ENCODE results near the gene RUNX3.

Gene RUNX3

DNA sequence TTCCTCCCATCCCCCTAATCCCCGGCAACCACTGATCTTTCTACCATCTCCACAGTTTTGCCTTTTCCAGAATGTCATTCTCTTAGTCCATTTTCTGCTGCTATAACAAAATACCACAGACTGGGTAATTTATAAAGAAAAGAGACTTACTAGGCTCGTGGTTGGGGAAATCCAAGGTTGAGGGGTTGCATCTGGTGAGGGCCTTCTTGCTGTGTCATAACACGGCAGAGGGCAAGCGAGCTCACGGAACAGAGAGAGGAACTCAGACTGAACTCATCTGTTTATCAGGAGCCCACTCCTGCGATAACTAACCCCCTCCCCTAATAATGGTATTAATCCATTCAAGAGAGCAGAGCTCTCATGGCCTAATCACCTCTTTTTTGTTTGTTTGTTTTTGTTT lies 52.0 kb downstream of the RUNX3 start:
- no peak for DNase-seq

GRCh38 chr1:24875991-24876506 lies 54.0 kb downstream of the RUNX3 start:
- no peak for DNase-seq

GRCh38 chr1:24875257-24875656 lies 54.8 kb downstream of the RUNX3 start:
- DNase-seq: no peak

- DNase-seq: no peak
These were observed 55.4 kb downstream of the RUNX3 start for GRCh38 chr1:24874611-24875234.

DNA sequence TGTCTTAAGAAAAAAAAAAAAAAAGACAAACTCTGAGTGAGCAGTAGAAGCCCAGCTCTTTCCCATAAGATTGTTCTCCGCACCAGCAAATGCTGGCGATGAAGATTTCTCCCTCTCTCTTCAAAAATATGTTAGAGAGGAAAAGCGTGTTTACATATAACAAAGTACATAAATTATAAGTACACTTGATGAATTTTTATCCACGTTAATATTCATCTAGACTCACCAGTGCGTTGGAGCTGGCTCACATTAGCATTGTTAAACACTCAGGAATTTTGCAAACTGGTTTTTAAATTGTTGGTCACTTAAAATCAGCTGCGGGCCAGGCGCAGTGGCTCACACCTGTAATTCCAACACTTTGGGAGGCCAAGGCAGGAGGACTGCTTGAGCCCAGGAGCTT lies 56.0 kb downstream of the RUNX3 start:
- DNase-seq: no peak

- no peak for DNase-seq
These were observed 56.9 kb downstream of the RUNX3 start for GRCh38 chr1:24873148-24873547.

DNA sequence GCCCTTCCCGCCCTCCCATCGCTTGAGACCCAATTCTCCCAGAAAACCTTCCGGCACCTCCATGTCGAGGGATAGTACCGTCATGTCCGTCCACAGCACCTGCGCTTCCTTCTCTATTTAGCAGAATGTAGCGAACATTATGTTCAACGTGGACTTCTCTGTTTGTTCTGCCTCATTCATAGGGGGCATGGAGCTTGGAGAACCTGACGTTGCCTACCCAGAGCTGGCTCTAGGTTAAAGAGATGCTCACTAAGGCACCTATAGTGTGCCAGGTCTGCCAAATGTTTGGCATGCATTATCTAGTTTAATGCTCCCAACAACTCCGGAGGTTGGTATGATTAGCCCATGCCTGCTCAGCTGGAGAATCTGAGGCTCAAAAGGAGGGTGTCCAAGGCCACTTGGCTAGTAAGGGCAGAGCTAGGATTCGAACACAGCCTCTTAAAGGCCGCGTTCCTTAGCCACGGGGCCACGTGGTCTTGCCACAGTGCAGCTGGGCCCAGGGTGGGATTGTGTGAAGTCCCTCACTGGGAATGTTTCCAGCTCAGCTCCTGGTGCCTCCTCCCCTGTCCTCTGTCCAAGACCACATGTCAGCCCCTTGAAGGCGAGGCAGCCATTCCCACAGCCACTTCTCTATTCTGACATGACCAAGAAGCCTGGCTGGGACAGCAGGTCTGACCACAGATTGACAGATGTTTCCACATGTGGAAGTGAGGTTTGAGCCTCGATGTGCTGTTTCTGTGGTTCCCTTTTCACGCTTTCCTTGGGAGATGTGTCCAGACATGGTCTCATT lies 57.8 kb downstream of the RUNX3 start:
- no peak for DNase-seq

GRCh38 chr1:24871306-24871901 lies 58.7 kb downstream of the RUNX3 start:
- no peak for DNase-seq

DNA sequence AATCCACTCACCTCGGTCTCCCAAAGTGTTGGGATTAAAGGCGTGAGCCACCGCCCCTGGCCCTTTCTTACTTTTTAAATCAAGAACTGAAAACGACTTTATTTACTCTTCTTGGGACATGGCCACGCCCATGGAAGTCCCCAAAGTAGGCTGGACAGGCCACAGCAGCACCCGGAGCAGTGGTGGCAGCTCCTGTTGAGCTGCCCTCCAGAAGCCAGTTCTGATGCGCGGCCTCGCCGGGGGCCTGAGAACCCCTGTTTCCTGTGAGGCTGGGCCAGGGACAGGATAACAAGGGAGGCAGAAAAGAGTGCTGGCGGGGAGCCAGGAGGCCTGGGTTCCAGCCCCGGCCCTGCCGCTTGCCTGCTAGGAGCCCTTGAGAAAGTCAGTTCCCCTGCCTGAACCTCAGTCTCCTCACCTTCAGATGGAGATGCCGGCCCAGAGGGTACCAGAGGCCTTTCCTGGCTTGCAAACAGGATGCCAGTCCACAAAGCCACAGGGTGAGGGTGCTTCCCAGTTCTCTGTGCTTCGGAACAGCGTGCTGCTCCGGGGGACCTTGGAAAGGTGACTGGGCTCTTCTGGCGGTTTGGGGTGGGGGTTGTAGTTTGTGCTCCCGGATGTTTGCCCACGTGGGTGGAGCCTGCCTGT lies 59.4 kb downstream of the RUNX3 start:
- no peak for DNase-seq

- no peak for DNase-seq
These were observed 61.8 kb downstream of the RUNX3 start for GRCh38 chr1:24868016-24868875.

DNA sequence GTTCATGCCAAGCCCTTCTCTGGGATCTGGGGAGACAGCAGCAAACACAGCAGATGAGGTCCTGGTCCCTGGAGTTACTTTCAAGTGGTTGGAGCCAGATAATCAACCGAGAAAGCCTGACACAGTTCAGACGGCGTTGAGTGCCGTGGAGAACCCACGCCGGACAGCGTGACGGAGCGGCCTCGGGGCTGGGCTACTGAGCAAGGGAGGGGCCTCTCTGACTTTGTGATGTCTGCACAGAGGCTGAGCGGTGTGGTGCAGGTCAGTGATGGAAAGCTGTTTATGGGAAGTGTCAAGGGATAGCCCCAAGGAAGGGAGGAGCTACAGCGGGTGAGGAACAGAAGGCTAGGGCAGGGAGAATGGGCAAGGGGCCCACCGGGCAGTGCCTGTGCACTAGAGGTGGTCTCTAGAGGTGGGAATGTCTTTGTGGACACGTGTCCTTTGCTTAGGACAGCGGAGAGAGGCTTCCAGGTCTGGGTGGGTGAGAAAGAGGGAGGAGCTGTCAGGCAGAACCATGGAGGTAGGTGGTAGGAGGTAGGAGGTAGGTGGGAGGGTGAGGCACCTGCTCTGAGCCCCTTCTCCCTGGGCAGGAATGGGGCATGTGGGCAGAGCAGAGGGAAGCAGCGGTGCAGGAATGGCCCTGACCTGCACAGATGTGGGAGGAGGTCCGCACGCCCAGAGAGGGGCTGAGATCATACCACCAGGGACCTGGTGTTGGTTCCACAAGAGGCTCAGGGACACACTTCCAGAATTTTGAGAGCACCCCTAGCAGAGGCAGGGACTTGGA lies 62.8 kb downstream of the RUNX3 start:
- DNase-seq: no peak

DNA sequence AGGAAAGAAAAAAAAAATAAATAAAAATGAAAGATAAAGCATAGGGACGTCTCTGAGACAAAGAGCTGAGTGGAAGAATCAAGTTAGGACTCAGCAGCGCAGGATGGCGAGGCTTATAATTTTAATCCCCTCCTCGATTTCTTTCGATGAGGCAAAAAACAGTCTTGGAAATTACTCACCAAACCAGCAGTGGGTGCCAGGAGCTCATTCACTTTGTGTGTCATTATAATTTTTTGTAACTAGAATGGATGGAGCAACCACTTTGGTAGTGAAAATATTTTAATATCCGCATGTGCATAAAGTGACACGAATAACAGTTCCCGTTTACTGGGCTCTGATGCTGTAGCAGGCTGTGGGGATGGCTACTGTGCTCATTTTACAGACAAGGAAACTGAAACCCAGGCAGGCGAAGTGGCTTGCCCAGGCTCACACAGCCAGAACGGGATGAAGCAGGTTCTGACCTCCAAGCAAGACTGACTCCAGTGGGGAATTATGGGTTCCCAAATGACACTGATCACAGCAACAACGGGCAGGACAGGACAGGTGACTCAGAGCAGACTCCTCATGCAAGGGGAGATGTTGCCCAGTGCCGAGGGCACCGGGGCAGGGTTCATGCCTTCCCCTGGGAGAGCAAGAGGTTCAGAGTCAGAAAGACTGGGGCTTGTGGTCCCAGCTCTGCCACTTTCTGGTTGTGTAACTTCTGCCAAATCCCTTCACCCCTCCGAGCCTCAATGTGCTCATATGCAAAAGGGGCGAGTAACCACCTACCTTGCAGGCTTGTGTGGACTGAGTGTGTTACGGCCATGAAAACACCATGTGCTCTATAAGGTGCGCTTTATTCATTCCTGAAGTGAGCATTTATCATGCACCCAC lies 63.6 kb downstream of the RUNX3 start:
- no peak for DNase-seq

- DNase-seq: no peak
These were observed 64.5 kb downstream of the RUNX3 start for GRCh38 chr1:24865587-24865986.

DNA sequence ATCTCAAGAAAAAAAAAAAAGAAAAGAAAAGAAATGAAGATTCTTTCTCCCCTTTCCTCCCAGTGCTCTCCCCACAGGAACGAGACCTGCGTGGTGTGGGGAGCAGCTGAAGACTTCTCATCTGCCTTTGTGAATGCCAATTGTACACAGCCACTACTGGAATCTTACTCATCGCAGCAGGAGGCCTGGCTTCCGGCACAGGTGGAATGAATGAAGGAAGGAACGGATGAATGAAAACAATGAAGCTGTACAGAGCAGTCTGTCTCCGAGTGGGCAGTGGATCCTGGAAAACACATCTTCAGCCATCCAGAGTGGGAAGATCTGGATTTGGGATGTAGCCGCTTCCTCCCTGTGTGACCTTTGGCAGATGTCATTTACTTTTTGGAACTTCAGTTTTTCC lies 64.9 kb downstream of the RUNX3 start:
- no peak for DNase-seq

DNA sequence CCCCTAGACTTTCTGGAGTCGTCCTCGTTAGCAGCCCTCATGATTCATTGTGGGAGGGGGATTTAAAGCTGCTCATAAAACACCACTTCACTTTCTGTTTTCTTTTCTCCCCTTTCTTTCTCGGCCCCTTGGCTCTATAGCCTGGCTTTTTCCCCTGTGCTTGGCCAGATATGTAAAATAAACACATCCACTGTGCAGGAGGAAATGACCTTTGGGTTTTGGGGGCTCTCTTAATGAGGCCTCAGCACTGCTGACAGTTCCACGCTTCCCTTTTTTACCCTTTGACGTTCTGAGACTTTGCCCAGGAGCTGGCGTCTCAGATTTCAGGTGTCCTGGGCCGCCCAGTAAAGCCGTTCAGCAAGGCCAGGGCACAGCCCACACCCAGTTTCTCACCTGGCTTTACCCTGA lies 65.7 kb downstream of the RUNX3 start:
- no peak for DNase-seq

DNA sequence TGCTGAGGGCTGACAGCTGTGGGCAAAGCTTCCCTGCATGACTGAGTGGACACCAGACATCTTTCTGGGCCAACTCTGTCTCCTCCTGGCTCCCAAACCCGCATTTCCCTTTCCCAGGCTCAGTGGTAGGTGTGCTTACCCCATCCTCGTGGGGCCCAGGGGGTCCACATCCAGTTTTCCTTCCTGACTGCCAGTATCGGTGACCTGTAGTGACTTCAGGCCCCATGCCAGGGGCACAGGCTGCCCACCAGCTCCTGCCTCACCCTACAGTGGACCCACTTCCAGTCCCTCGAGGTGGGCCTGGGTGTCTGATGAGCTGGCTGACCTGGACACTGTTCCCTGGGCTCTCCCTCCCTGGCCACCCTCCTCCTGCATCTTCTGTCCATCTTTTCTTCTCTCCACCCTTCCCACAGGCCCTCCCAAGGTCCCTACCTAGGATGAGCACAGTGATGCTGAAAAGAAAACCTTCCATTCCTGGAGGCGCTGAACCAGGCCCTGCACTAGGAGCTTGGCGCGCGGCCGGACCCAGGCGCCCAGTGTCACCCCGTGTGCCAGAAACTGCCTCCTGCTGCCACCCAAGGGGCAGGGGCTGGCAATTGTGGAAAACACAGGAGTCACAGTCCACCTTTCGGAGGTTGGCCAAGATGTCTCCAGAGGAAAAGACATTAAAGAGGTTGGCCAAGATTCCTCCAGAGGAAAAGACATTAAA lies 67.1 kb downstream of the RUNX3 start:
- no peak for DNase-seq

- DNase-seq: no peak
These were observed 68.0 kb downstream of the RUNX3 start for GRCh38 chr1:24861821-24862727.

DNA sequence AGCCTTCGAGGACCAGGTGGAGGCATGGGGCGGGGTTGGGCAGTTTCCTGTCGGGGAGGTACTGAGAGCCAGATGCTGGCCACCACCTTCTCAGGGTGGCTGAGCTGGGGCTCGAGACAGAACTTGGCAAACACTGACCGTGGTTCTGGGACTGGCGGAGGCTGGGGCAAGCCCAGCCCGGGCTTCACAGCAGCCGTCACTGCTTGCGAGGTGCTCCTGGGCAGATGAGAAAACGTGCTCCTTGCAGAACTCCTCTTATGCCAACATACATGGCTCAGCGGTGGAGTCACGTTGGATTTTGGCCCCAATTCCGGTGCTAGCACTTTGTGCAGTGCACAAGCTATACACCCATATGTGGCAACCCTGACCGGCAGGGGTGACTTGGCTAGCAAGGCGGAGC lies 69.2 kb downstream of the RUNX3 start:
- no peak for DNase-seq
